Mesendoderm (in vitro differentiated cells): ENCODE data around the gene SPRR1A.

ENCODE experiments used
- DNase-seq: peaks from one replicate; pipeline ENCODE4 v3.0.0; 2013
- H2AK5ac ChIP-seq: 2 replicates; pipeline ENCODE4 v1.6.1; 2013; ENCODE audit warnings: low read length, inconsistent platforms
- H2BK120ac ChIP-seq: 2 replicates; pipeline ENCODE4 v1.6.1; 2013; ENCODE audit warnings: low read depth, mild to moderate bottlenecking, low read length, moderate library complexity, mixed read lengths
- H2BK15ac ChIP-seq: replicated peaks from 2 replicates; pipeline ENCODE4 v1.6.1; 2013; ENCODE audit warnings: low read depth, mild to moderate bottlenecking, moderate library complexity
- H2BK5ac ChIP-seq: 2 replicates; pipeline ENCODE4 v1.6.1; 2013; ENCODE audit warnings: low read length, inconsistent platforms
- H3K18ac ChIP-seq: 2 replicates; pipeline ENCODE4 v1.6.1; 2013; ENCODE audit warnings: mild to moderate bottlenecking, low read length, mixed read lengths
- H3K23ac ChIP-seq: one replicate; pipeline ENCODE4 v1.6.1; 2013; ENCODE audit warnings: low read length
- H3K27ac ChIP-seq: 2 replicates; pipeline ENCODE4 v1.5.1; 2013; ENCODE audit warnings: low read depth, mild to moderate bottlenecking, inconsistent platforms, low read length, moderate library complexity
- H3K27me3 ChIP-seq: 2 replicates; pipeline ENCODE4 v1.6.1; 2013; ENCODE audit warnings: low read length, control low read depth, mild to moderate bottlenecking, inconsistent platforms; ENCODE audit not compliant: insufficient read depth, poor library complexity
- H3K36me3 ChIP-seq: 2 replicates; pipeline ENCODE4 v1.6.1; 2013; ENCODE audit warnings: low read length, inconsistent platforms; ENCODE audit not compliant: control insufficient read depth, insufficient read depth
- H3K4ac ChIP-seq: one replicate; pipeline ENCODE4 v1.6.1; 2013; ENCODE audit warnings: low read depth, mild to moderate bottlenecking, low read length, moderate library complexity
- H3K4me1 ChIP-seq: 2 replicates; pipeline ENCODE4 v1.6.1; 2013; ENCODE audit warnings: low read depth, low read length, inconsistent platforms; ENCODE audit not compliant: control insufficient read depth
- H3K4me2 ChIP-seq: 2 replicates; pipeline ENCODE4 v1.6.1; 2013; ENCODE audit warnings: low read length
- H3K4me3 ChIP-seq: 2 replicates; pipeline ENCODE4 v1.5.1; 2013; ENCODE audit warnings: mild to moderate bottlenecking, low read length
- H3K56ac ChIP-seq: one replicate; pipeline ENCODE4 v1.6.1; 2013; ENCODE audit warnings: low read length
- H3K79me1 ChIP-seq: 2 replicates; pipeline ENCODE4 v1.6.1; 2013; ENCODE audit warnings: low read length, inconsistent platforms
- H3K79me2 ChIP-seq: 2 replicates; pipeline ENCODE4 v1.6.1; 2013; ENCODE audit warnings: mild to moderate bottlenecking, low read length; ENCODE audit not compliant: control insufficient read depth, insufficient read depth
- H3K9ac ChIP-seq: 2 replicates; pipeline ENCODE4 v1.6.1; 2013; ENCODE audit warnings: low read length, inconsistent platforms
- H4K5ac ChIP-seq: one replicate; pipeline ENCODE4 v1.6.1; 2013; ENCODE audit warnings: low read length
- H4K8ac ChIP-seq: one replicate; pipeline ENCODE4 v1.6.1; 2013; ENCODE audit warnings: low read depth, mild to moderate bottlenecking, control low read depth, low read length, moderate library complexity
- WGBS: extraction: QIAGEN DNeasy Blood & Tissue Kit; methylation state at CpG from one replicate; pipeline ENCODE4 v1.1.7; 2013; ENCODE audit warnings: low lambda C conversion rate, missing lambda C conversion rate; ENCODE audit not compliant: insufficient coverage; ENCODE audit errors: extremely low coverage; 5-methylcytosine and 5-hydroxymethylcytosine counted together

The SPRR1A gene

GRCh38 chr1:153023109-153023508 lies 39.2 kb downstream of the SPRR1A start:
- H3K4ac ChIP-seq, result no peak overlapping the region
- no CpG with 5 or more reads among the region's 7 CpGs for WGBS
- no peak overlapping the region for H3K4me2 ChIP-seq
- H3K4me1 ChIP-seq, result no peaks in the 10 kb centered on the region
- no peak overlapping the region for H3K56ac ChIP-seq
- H3K27ac ChIP-seq, result no peak overlapping the region
- H2BK15ac ChIP-seq, result no peak overlapping the region
- no peaks in the 10 kb centered on the region for H3K27me3 ChIP-seq
- H4K5ac ChIP-seq, result no peak overlapping the region
- no peak overlapping the region for H4K8ac ChIP-seq
- no peak overlapping the region for H2BK120ac ChIP-seq
- H3K23ac ChIP-seq, result no peak overlapping the region
- H3K79me2 ChIP-seq, result no peaks in the 10 kb centered on the region
- H2BK5ac ChIP-seq, result no peak overlapping the region
- no peaks in the 10 kb centered on the region for H3K36me3 ChIP-seq
- H2AK5ac ChIP-seq, result peak overlapping the region; percentile 49
- no peak overlapping the region for H3K9ac ChIP-seq
- no peak overlapping the region for H3K4me3 ChIP-seq
- H3K79me1 ChIP-seq, result no peaks in the 10 kb centered on the region
- no peak overlapping the region for H3K18ac ChIP-seq
- DNase-seq, result no peak

- Histone ChIP-seq H4K5ac (no peak overlapping the region), H3K4me1 (no peaks in the 10 kb centered on the region), H3K27me3 (no peaks in the 10 kb centered on the region), H3K4me3 (no peak overlapping the region), H3K23ac (no peak overlapping the region), H3K79me2 (no peaks in the 10 kb centered on the region), H3K79me1 (no peaks in the 10 kb centered on the region), H3K9ac (no peak overlapping the region), H4K8ac (no peak overlapping the region), H2AK5ac (no peak overlapping the region), H3K4me2 (no peak overlapping the region), H2BK120ac (no peak overlapping the region), H2BK5ac (no peak overlapping the region), H3K4ac (no peak overlapping the region), H3K56ac (no peak overlapping the region), H3K27ac (no peak overlapping the region), H2BK15ac (no peak overlapping the region), H3K36me3 (no peaks in the 10 kb centered on the region), H3K18ac (no peak overlapping the region)
- DNase-seq, result no peak
- WGBS, result no CpG with 5 or more reads among the region's 1 CpG
These were observed 40.5 kb downstream of the SPRR1A start for GRCh38 chr1:153024413-153024812.

GRCh38 chr1:153025797-153026196 lies 41.9 kb downstream of the SPRR1A start:
- Histone ChIP-seq H3K4me1 (no peaks in the 10 kb centered on the region), H2BK5ac (no peak overlapping the region), H2AK5ac (no peak overlapping the region), H3K27me3 (no peaks in the 10 kb centered on the region), H3K4ac (no peak overlapping the region), H3K79me2 (no peaks in the 10 kb centered on the region), H3K23ac (no peak overlapping the region), H3K18ac (no peak overlapping the region), H4K8ac (no peak overlapping the region), H3K79me1 (no peaks in the 10 kb centered on the region), H2BK15ac (no peak overlapping the region), H2BK120ac (no peak overlapping the region), H3K9ac (no peak overlapping the region), H3K36me3 (no peaks in the 10 kb centered on the region), H3K27ac (no peak overlapping the region), H3K56ac (no peak overlapping the region), H3K4me2 (no peak overlapping the region), H3K4me3 (no peak overlapping the region), H4K5ac (no peak overlapping the region)
- no peak for DNase-seq
- WGBS, result no CpG with 5 or more reads among the region's 1 CpG

GRCh38 chr1:153028766-153029165 lies 44.9 kb downstream of the SPRR1A start:
- Histone ChIP-seq H3K4me2 (no peak overlapping the region), H3K27ac (no peak overlapping the region), H3K23ac (no peak overlapping the region), H3K4ac (no peak overlapping the region), H3K18ac (no peak overlapping the region), H2BK5ac (no peak overlapping the region), H3K56ac (no peak overlapping the region), H3K4me3 (no peak overlapping the region), H3K9ac (no peak overlapping the region), H4K8ac (no peak overlapping the region), H3K79me2 (no peaks in the 10 kb centered on the region), H3K36me3 (no peaks in the 10 kb centered on the region), H3K79me1 (no peaks in the 10 kb centered on the region), H3K27me3 (no peaks in the 10 kb centered on the region), H2BK120ac (no peak overlapping the region), H2AK5ac (no peak overlapping the region), H2BK15ac (no peak overlapping the region), H3K4me1 (no peaks in the 10 kb centered on the region), H4K5ac (no peak overlapping the region)
- no peak for DNase-seq
- WGBS, result no CpG with 5 or more reads among the region's 1 CpG

GRCh38 chr1:153030895-153031294 lies 47.0 kb downstream of the SPRR1A start, which contains the start of gene SPRR1B:
Gene SPRR1B (plus strand): TSS chr1:153031203. CDS start chr1:153032346, 1,143 bp downstream.
- no peak within 1 kb of the TSS for H3K4me3 ChIP-seq
- H3K56ac ChIP-seq, result no peak within 1 kb of the TSS
- H3K79me1 ChIP-seq, result no peaks in the 10 kb centered on the region
- H2AK5ac ChIP-seq, result no peak within 1 kb of the TSS
- no peaks in the 10 kb centered on the region for H3K36me3 ChIP-seq
- H3K4ac ChIP-seq, result no peak within 1 kb of the TSS
- no peak for DNase-seq
- no peak within 1 kb of the TSS for H3K27ac ChIP-seq
- H3K79me2 ChIP-seq, result no peaks in the 10 kb centered on the region
- no peak within 1 kb of the TSS for H2BK15ac ChIP-seq
- no peak within 1 kb of the TSS for H3K23ac ChIP-seq
- no peaks in the 10 kb centered on the region for H3K4me1 ChIP-seq
- no peak within 1 kb of the TSS for H2BK120ac ChIP-seq
- H2BK5ac ChIP-seq, result no peak within 1 kb of the TSS
- no peak within 1 kb of the TSS for H4K8ac ChIP-seq
- no peak within 1 kb of the TSS for H3K4me2 ChIP-seq
- no peak within 1 kb of the TSS for H3K18ac ChIP-seq
- no peak within 1 kb of the TSS for H4K5ac ChIP-seq
- H3K27me3 ChIP-seq, result no peaks in the 10 kb centered on the region
- no peak within 1 kb of the TSS for H3K9ac ChIP-seq

GRCh38 chr1:153032073-153032472 lies 48.2 kb downstream of the SPRR1A start:
- Histone ChIP-seq H2AK5ac (no peak overlapping the region), H3K4ac (no peak overlapping the region), H3K18ac (no peak overlapping the region), H3K56ac (no peak overlapping the region), H3K4me3 (no peak overlapping the region), H3K9ac (no peak overlapping the region), H3K79me2 (no peaks in the 10 kb centered on the region), H4K8ac (no peak overlapping the region), H4K5ac (no peak overlapping the region), H3K27ac (no peak overlapping the region), H3K36me3 (no peaks in the 10 kb centered on the region), H3K23ac (no peak overlapping the region), H2BK5ac (no peak overlapping the region), H3K79me1 (no peaks in the 10 kb centered on the region), H3K4me2 (no peak overlapping the region), H2BK120ac (no peak overlapping the region), H3K4me1 (no peaks in the 10 kb centered on the region), H2BK15ac (no peak overlapping the region), H3K27me3 (no peaks in the 10 kb centered on the region)
- DNase-seq, result no peak
